Measurements from ENCODE around the gene PACRG. TPM values are rescaled to one million over a fixed set of nuclear protein-coding genes. Genes with fewer than 3 reads are reported as not detected.

PACRG gene
- total and polyA plus RNA-seq, 2 of the 4 experiments (the other 2 are of a cell fraction) = not detected

GRCh38 chr6:163243692-163244589 is 516.2 kb downstream of the PACRG start (continued):
- TF ChIP-seq MXI1 (IDR thresholded peaks at IDR 0.05; ENCODE audit: borderline replicate concordance, low read depth, low read length) = no peak

GRCh38 chr6:163248051-163248450 is 520.3 kb downstream of the PACRG start:
- Histone ChIP-seq H3K56ac (ENCODE audit: extremely low read depth, insufficient read depth, low read length) (no peak overlapping the region), H4K20me1 (ENCODE audit: insufficient read depth, low read length) (no peaks in the 10 kb centered on the region), H2AK5ac (ENCODE audit: low read depth, low read length) (no peak overlapping the region), H3K4me2 (ENCODE audit: low read depth, low read length) (no peak overlapping the region), H4K8ac (ENCODE audit: low read depth in 2 of 2, low read length in 2 of 2) (no peak overlapping the region), H2BK15ac (ENCODE audit: low read depth, low read length) (no peak overlapping the region), H3K18ac (ENCODE audit: low read depth, low read length) (no peak overlapping the region), H3K27me3 (ENCODE audit: control insufficient read depth, insufficient read depth, low read length) (no peaks in the 10 kb centered on the region), H3K36me3 (ENCODE audit: control insufficient read depth, insufficient read depth, low read length) (no peaks in the 10 kb centered on the region), H3K4ac (ENCODE audit: low read depth, low read length) (no peak overlapping the region), H3K79me1 (ENCODE audit: low read depth in 1 of 2, low read length in 2 of 2) (no peaks in the 10 kb centered on the region), H3K9me3 (ENCODE audit: control insufficient read depth, insufficient read depth, low read length) (peaks cover 10% of the 10 kb centered on the region; the same call in 1 of the 2 replicates), H3K4me1 (ENCODE audit: control insufficient read depth, insufficient read depth, low read length) (no peaks in the 10 kb centered on the region), H2AFZ (replicated peaks; ENCODE audit: low read length, poor library complexity) (no peak overlapping the region), H3K9ac (ENCODE audit: low read depth, low read length) (no peak overlapping the region), H3K23ac (ENCODE audit: low read depth, low read length) (no peak overlapping the region), H3K9me1 (ENCODE audit: insufficient read depth, low read length) (no peaks in the 10 kb centered on the region), H2BK120ac (ENCODE audit: low read depth, low read length) (no peak overlapping the region), H3K14ac (replicated peaks; ENCODE audit: low read depth, low read length) (no peak overlapping the region), H2AK9ac (replicated peaks; ENCODE audit: low read depth, low read length, poor library complexity) (no peak overlapping the region), H4K91ac (ENCODE audit: insufficient read depth, low read depth, low read length) (no peak overlapping the region), H3K4me3 (ENCODE audit: insufficient read depth, low read depth, low read length) (no peak overlapping the region), H2BK5ac (ENCODE audit: low read depth, low read length, poor library complexity, severe bottlenecking) (no peak overlapping the region), H2BK20ac (ENCODE audit: low read depth, low read length) (no peak overlapping the region), H3K27ac (ENCODE audit: insufficient read depth, low read length) (no peak overlapping the region), H4K5ac (ENCODE audit: low read depth, low read length) (no peak overlapping the region)
- in situ Hi-C loops (cut with MboI; ENCODE audit: low sequenced_read_pairs) (no loop called here), dilution Hi-C loops (cut with HindIII; ENCODE audit: low sequenced_read_pairs, unreplicated experiment) (no loop called here), intact Hi-C loops (cut with micrococcal nuclease) (no loop called here)
- no peak for TF ChIP-seq ELK1 (IDR thresholded peaks at IDR 0.05; ENCODE audit: borderline replicate concordance, low read depth, low read length)
- TF ChIP-seq CEBPB (IDR thresholded peaks at IDR 0.05; ENCODE audit: low read depth, low read length) = no peak
- TF ChIP-seq NFE2L2 (IDR thresholded peaks at IDR 0.05; ENCODE audit: low read depth, low read length) = no peak
- no peak for TF ChIP-seq RAD21 (IDR thresholded peaks at IDR 0.05; ENCODE audit: low read length)
- TF ChIP-seq FOS (IDR thresholded peaks at IDR 0.05; ENCODE audit: low read depth, low read length) = no peak
- no peak for TF ChIP-seq CTCF (conservative IDR thresholded peaks at IDR 0.05; ENCODE audit: low read depth, low read length)
- TF ChIP-seq MAFK (IDR thresholded peaks at IDR 0.05; ENCODE audit: low read depth, low read length) = no peak
- no peak for TF ChIP-seq BHLHE40 (IDR thresholded peaks at IDR 0.05; ENCODE audit: low read depth, low read length)
- no peak for TF ChIP-seq SMC3 (IDR thresholded peaks at IDR 0.05; ENCODE audit: low read depth, low read length)
- TF ChIP-seq RFX5 (IDR thresholded peaks at IDR 0.05; ENCODE audit: low read depth, low read length) = no peak
- POLR2A ChIA-PET (ENCODE audit: unreplicated experiment) = no interaction called here
- DNase-seq (no peak), ATAC-seq (ENCODE audit: low read depth) (no peak)
- 86% methylated on average over 1 of the region's 4 CpGs; no CpG with 5 or more reads in 1 of the 2 experiments for WGBS, 2 experiments (ENCODE audit: extremely low coverage in 2 of 2, insufficient read length in 1 of 2)
- CTCF ChIA-PET = no interaction called here
- no TSS peak for BruUV-seq (replicated peaks)
